ENCODE results near the gene SLC39A1. TPM values are rescaled to one million over a fixed set of nuclear protein-coding genes. Genes with fewer than 3 reads are reported as not detected.

Gene SLC39A1
- total and polyA plus RNA-seq, 9 of the 15 experiments (the other 6 are each of a cell fraction or from before 2014, with no cell fraction given), result 9.9 to 81.1 (median 62.7) TPM

GRCh38 chr1:153963850-153964331 is 554 bp upstream of the SLC39A1 start:
- ChIA-PET CTCF (ENCODE audit: low intra/inter-chr PET ratio) (no interaction called here), POLR2A (interaction anchor here (0.6 to 3.0 kb wide), 8 partner anchors 11 to 185 kb away, joined by 3 to 37 read pairs (median 6); partner anchors contain the start of genes DENND4B, GATAD2B, JTB and RPS27)
- Histone ChIP-seq H3K79me2 (ENCODE audit: control insufficient read depth, insufficient read depth, low read length) (peaks cover 57% of the 10 kb centered on the region), H3K9me3 (replicated peaks; ENCODE audit: control insufficient read depth, insufficient read depth, low read depth, low read length) (no peaks in the 10 kb centered on the region), H3K27me3 (ENCODE audit: control insufficient read depth in 2 of 2, insufficient read depth in 2 of 2, low read length in 2 of 2) (no peaks in the 10 kb centered on the region), H3K4me1 (replicated peaks in 1 of 2; ENCODE audit: control insufficient read depth in 2 of 2, insufficient read depth in 2 of 2, low read length in 2 of 2) (peaks cover 20 to 36% of the 10 kb centered on the region in 2 experiments; a peak in 4 of 5 replicates), H4K20me1 (replicated peaks; ENCODE audit: control insufficient read depth, insufficient read depth, low read length) (no peaks in the 10 kb centered on the region), H3K9me1 (ENCODE audit: control insufficient read depth, insufficient read depth, low read length) (no peaks in the 10 kb centered on the region), H3K27ac (ENCODE audit: extremely low read depth, low read depth, low read length) (peak overlapping the region; percentile 81), H3K36me3 (ENCODE audit: control insufficient read depth, insufficient read depth, low read length) (peaks cover 28% of the 10 kb centered on the region; the same call in 2 of the 3 replicates), H3K9ac (ENCODE audit: insufficient read depth in 1 of 2, low read depth in 2 of 2, low read length in 2 of 2) (peak overlapping the region; percentile 85 to 95), H2AFZ (ENCODE audit: low read depth, low read length) (peak overlapping the region; percentile 87), H3K4me3 (peak overlapping the region; percentile 74), H3K4me2 (ENCODE audit: insufficient read depth, low read length) (peak overlapping the region; percentile 89)
- intact Hi-C loops (cut with micrococcal nuclease), result no loop called here
- FAIRE-seq, result peak; percentile 74
- DNase-seq (ENCODE audit: extremely low read depth in 1 of 4, low spot score in 3 of 4), result peak in 2 of 4 experiments; percentile 39 to 71
- TSS peak; percentile 71 for BruUV-seq (replicated peaks)
- ATAC-seq, result peak; percentile 6; the same call in 1 of the 3 replicates
- in situ Hi-C loops (cut with MboI), result no loop called here
- 1% methylated on average over 21 of the region's 22 CpGs for WGBS (ENCODE audit: insufficient coverage, low coverage, missing lambda C conversion rate)
- TF ChIP-seq BACH1 (tag; IDR thresholded peaks at IDR 0.05) (no peak), ZKSCAN3 (CRISPR knock-in tag; IDR thresholded peaks at IDR 0.05) (no peak), RBM17 (IDR thresholded peaks at IDR 0.05; ENCODE audit: borderline replicate concordance, low read depth, low read length) (no peak), KAT7 (CRISPR knock-in tag; IDR thresholded peaks at IDR 0.05; ENCODE audit: borderline replicate concordance) (peak; percentile 72; the same call in 1 of the 2 replicates), PRDM10 (IDR thresholded peaks at IDR 0.05; ENCODE audit: partially characterized antibody) (no peak), MIER1 (IDR thresholded peaks at IDR 0.05; ENCODE audit: low read depth) (no peak), HSF4 (CRISPR knock-in tag; IDR thresholded peaks at IDR 0.05; ENCODE audit: borderline replicate concordance) (no peak), ZNF707 (CRISPR knock-in tag; conservative IDR thresholded peaks at IDR 0.05) (no peak), ZNF124 (CRISPR knock-in tag; IDR thresholded peaks at IDR 0.05) (no peak), ZNF655 (CRISPR knock-in tag; IDR thresholded peaks at IDR 0.05) (no peak), ZBTB26 (CRISPR knock-in tag; IDR thresholded peaks at IDR 0.05) (no peak), ZNF280A (IDR thresholded peaks at IDR 0.05; ENCODE audit: low read depth, partially characterized antibody) (no peak), ZNF778 (CRISPR knock-in tag; IDR thresholded peaks at IDR 0.05) (no peak), ARID1B (IDR thresholded peaks at IDR 0.05) (peak; percentile 6; the same call in 1 of the 2 replicates), GABPA (tag; conservative IDR thresholded peaks at IDR 0.05; ENCODE audit: low read depth) (no peak)
